ENCODE measurements around the gene BBS9. TPM values are rescaled to one million over a fixed set of nuclear protein-coding genes. Genes with fewer than 3 reads are reported as not detected.

BBS9 gene
- total RNA-seq, 1 experiment from 2014 or later: 5.7 TPM

DNA sequence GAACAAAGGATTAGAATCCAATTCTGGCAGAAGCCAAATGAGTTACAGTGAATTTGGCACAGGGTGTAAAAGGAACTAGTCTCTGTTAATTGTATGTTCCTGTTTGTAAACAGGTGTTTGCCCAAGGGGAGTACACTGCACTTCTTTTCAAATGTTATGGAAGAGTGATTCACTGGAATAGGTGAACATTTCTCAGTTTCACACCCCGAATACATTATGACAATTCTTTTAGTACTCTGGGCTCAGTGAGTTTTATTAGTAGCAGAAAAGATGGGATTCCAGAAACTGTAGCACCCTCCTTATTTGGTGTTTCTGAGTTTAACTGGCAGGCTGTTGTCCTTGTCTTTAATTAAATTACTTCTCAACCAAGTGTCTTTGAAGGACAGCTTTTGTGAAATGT is 329.2 kb downstream of the BBS9 start:
- Histone ChIP-seq H3K4me2 (ENCODE audit: low read length) (no peak overlapping the region), H4K20me1 (ENCODE audit: low read length) (no peaks in the 10 kb centered on the region), H3K27me3 (ENCODE audit: low read length) (no peaks in the 10 kb centered on the region), H3K9ac (ENCODE audit: low read length) (no peak overlapping the region), H3K27ac (ENCODE audit: low read length) (no peak overlapping the region), H3K9me2 (replicated peaks; ENCODE audit: low read length) (no peaks in the 10 kb centered on the region), H3K36me3 (ENCODE audit: low read depth, low read length) (no peaks in the 10 kb centered on the region), H2AFZ (ENCODE audit: low read length) (no peak overlapping the region), H3K4me1 (ENCODE audit: insufficient read depth, low read length) (no peaks in the 10 kb centered on the region), H3K79me2 (ENCODE audit: low read length) (no peaks in the 10 kb centered on the region), H3F3A (ENCODE audit: low read length, unreplicated experiment) (no peaks in the 10 kb centered on the region), H3K4me3 (ENCODE audit: low read length) (no peak overlapping the region), H3K9me3 (ENCODE audit: low read length) (no peaks in the 10 kb centered on the region)
- CTCF ChIA-PET: interaction anchor here (0.6 kb wide), 1 partner anchor 124 kb away, joined by 3 read pairs; no protein-coding TSS in a partner anchor
- POLR2A ChIA-PET (ENCODE audit: unreplicated experiment): no interaction called here
- DNase-seq (no peak), ATAC-seq (no peak)
- intact Hi-C loops (cut with micrococcal nuclease): loop anchor here (2.0 to 10.0 kb wide), 6 partner anchors 134 to 474 kb away; no protein-coding TSS in a partner anchor
- no TSS peak for BruUV-seq (replicated peaks)
- TF ChIP-seq EZH2 (IDR thresholded peaks at IDR 0.05; ENCODE audit: low read length, unreplicated experiment) (no peak), EZH2phosphoT487 (IDR thresholded peaks at IDR 0.05; ENCODE audit: borderline replicate concordance, low read length) (no peak)
- TF ChIP-seq, protein P1, sequence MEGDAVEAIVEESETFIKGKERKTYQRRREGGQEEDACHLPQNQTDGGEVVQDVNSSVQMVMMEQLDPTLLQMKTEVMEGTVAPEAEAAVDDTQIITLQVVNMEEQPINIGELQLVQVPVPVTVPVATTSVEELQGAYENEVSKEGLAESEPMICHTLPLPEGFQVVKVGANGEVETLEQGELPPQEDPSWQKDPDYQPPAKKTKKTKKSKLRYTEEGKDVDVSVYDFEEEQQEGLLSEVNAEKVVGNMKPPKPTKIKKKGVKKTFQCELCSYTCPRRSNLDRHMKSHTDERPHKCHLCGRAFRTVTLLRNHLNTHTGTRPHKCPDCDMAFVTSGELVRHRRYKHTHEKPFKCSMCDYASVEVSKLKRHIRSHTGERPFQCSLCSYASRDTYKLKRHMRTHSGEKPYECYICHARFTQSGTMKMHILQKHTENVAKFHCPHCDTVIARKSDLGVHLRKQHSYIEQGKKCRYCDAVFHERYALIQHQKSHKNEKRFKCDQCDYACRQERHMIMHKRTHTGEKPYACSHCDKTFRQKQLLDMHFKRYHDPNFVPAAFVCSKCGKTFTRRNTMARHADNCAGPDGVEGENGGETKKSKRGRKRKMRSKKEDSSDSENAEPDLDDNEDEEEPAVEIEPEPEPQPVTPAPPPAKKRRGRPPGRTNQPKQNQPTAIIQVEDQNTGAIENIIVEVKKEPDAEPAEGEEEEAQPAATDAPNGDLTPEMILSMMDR (conservative IDR thresholded peaks at IDR 0.05; ENCODE audit: low read depth, low read length): no peak

- Histone ChIP-seq H3K9me3 (ENCODE audit: low read length) (no peaks in the 10 kb centered on the region), H3F3A (ENCODE audit: low read length, unreplicated experiment) (no peaks in the 10 kb centered on the region), H3K4me1 (ENCODE audit: insufficient read depth, low read length) (no peaks in the 10 kb centered on the region), H3K4me3 (ENCODE audit: low read length) (no peak overlapping the region), H3K27ac (ENCODE audit: low read length) (no peak overlapping the region), H3K27me3 (ENCODE audit: low read length) (no peaks in the 10 kb centered on the region), H3K4me2 (ENCODE audit: low read length) (peak overlapping the region; percentile 47), H4K20me1 (ENCODE audit: low read length) (no peaks in the 10 kb centered on the region), H3K9me2 (replicated peaks; ENCODE audit: low read length) (no peaks in the 10 kb centered on the region), H3K9ac (ENCODE audit: low read length) (no peak overlapping the region), H3K36me3 (ENCODE audit: low read depth, low read length) (no peaks in the 10 kb centered on the region), H3K79me2 (ENCODE audit: low read length) (no peaks in the 10 kb centered on the region), H2AFZ (ENCODE audit: low read length) (peak overlapping the region; percentile 45; the same call in 1 of the 2 replicates)
- no TSS peak for BruUV-seq (replicated peaks)
- intact Hi-C loops (cut with micrococcal nuclease): loop anchor here (2.0 to 10.0 kb wide), 6 partner anchors 133 to 473 kb away; no protein-coding TSS in a partner anchor
- DNase-seq: peak; percentile 57
- ChIA-PET CTCF (interaction anchor here (0.6 to 1.0 kb wide), 5 partner anchors 125 to 474 kb away, joined by 3 to 6 read pairs (median 3); no protein-coding TSS in a partner anchor), POLR2A (ENCODE audit: unreplicated experiment) (no interaction called here)
- TF ChIP-seq, protein P1 (conservative IDR thresholded peaks at IDR 0.05; ENCODE audit: low read depth, low read length): peak; percentile 79
- TF ChIP-seq EZH2phosphoT487 (IDR thresholded peaks at IDR 0.05; ENCODE audit: borderline replicate concordance, low read length): no peak
- ATAC-seq: peak; percentile 100
Measured at GRCh38 chr7:33459340-33459751, 330.0 kb downstream of the BBS9 start.

DNA sequence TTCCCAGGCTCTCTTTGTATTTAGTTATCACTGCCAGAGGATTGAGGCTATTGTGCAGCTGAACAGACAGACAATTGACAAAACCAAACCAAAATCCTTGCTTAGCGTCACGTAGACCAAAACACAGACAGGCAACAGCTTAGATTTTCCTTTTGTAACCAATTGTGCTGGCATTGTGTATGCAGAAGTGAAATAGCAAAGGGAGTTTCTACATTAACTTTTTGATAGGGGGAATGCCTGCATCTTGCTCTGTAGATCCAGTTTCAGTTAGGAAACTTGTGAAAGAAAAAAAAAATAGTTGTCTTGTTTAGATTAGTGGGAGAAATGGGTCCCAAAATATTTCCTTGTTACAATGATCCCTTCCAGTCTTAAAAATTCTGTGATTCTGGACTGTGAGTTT is 333.8 kb downstream of the BBS9 start:
- no peak overlapping the region for H2AFZ ChIP-seq (ENCODE audit: low read length)
- no peak overlapping the region for H3K9ac ChIP-seq (ENCODE audit: low read length)
- no peaks in the 10 kb centered on the region for H3K36me3 ChIP-seq (ENCODE audit: low read depth, low read length)
- H3K4me2 ChIP-seq (ENCODE audit: low read length): no peak overlapping the region
- BruUV-seq (replicated peaks): no TSS peak
- H3K4me3 ChIP-seq (ENCODE audit: low read length): no peak overlapping the region
- H3K27me3 ChIP-seq (ENCODE audit: low read length): no peaks in the 10 kb centered on the region
- DNase-seq (no peak), ATAC-seq (no peak)
- H3K79me2 ChIP-seq (ENCODE audit: low read length): no peaks in the 10 kb centered on the region
- no peaks in the 10 kb centered on the region for H3K9me3 ChIP-seq (ENCODE audit: low read length)
- no peak for TF ChIP-seq EZH2 (IDR thresholded peaks at IDR 0.05; ENCODE audit: low read length, unreplicated experiment)
- TF ChIP-seq EZH2phosphoT487 (IDR thresholded peaks at IDR 0.05; ENCODE audit: borderline replicate concordance, low read length): no peak
- TF ChIP-seq, protein P1 (conservative IDR thresholded peaks at IDR 0.05; ENCODE audit: low read depth, low read length): no peak
- H3K27ac ChIP-seq (ENCODE audit: low read length): no peak overlapping the region
- no peaks in the 10 kb centered on the region for H3K9me2 ChIP-seq (replicated peaks; ENCODE audit: low read length)
- CTCF ChIA-PET: no interaction called here
- no peaks in the 10 kb centered on the region for H4K20me1 ChIP-seq (ENCODE audit: low read length)
- H3K4me1 ChIP-seq (ENCODE audit: insufficient read depth, low read length): no peaks in the 10 kb centered on the region
- intact Hi-C loops (cut with micrococcal nuclease): no loop called here
- no peaks in the 10 kb centered on the region for H3F3A ChIP-seq (ENCODE audit: low read length, unreplicated experiment)
- POLR2A ChIA-PET (ENCODE audit: unreplicated experiment): interaction anchor here (0.7 kb wide), 1 partner anchor 10 kb away, joined by 15 read pairs; no protein-coding TSS in a partner anchor
